Astrocyte (in vitro differentiated cells and primary cell): ENCODE measurements around the gene ATP9A. TPM values are rescaled to one million over a fixed set of nuclear protein-coding genes. Genes with fewer than 3 reads are reported as not detected.
A peak's percentile ranks its signal among the peaks of the same experiment; 100 is the strongest.
"Not testable (repeated sequence)": the region's sequence is repeated elsewhere in the genome, so short reads cannot be mapped to it uniquely, and the experiment has no call there.

Experiments used
- DNase-seq: peaks from one replicate; pipeline ENCODE4 v3.0.0-alpha.2; 2010; ENCODE audit warnings: low read depth
- FAIRE-seq: peaks from 2 replicates; lab custom pipeline; 2011; peaks lifted over from hg19 to GRCh38; lab: Jason Lieb, UNC
- H2AFZ ChIP-seq: 2 replicates; pipeline ENCODE4 v1.6.0; 2012; ENCODE audit warnings: low read depth, low read length, inconsistent platforms
- H3K27ac ChIP-seq: 2 replicates; pipeline ENCODE4 v1.5.1; 2011; ENCODE audit warnings: low read depth, low read length, inconsistent platforms
- H3K27me3 ChIP-seq: 2 replicates; pipeline ENCODE4 v1.6.0; 2011; ENCODE audit warnings: low read length, inconsistent platforms; ENCODE audit not compliant: insufficient read depth
- H3K36me3 ChIP-seq: 2 replicates; pipeline ENCODE4 v1.5.1; 2011; ENCODE audit warnings: low read length, inconsistent platforms; ENCODE audit not compliant: insufficient read depth
- H3K4me1 ChIP-seq: 2 replicates; pipeline ENCODE4 v1.5.1; 2011; ENCODE audit warnings: low read length, inconsistent platforms; ENCODE audit not compliant: insufficient read depth
- H3K4me2 ChIP-seq: 2 replicates; pipeline ENCODE4 v1.6.0; 2012; ENCODE audit warnings: low read length, inconsistent platforms
- H3K4me3 ChIP-seq: 2 replicates; pipeline ENCODE4 v1.5.1; 2011; ENCODE audit warnings: low read depth, mild to moderate bottlenecking, low read length, inconsistent platforms; ENCODE audit not compliant: insufficient read depth
- H3K79me2 ChIP-seq: 2 replicates; pipeline ENCODE4 v1.6.0; 2012; ENCODE audit warnings: mild to moderate bottlenecking, low read length, inconsistent platforms; ENCODE audit not compliant: insufficient read depth
- H3K9ac ChIP-seq: 2 replicates; pipeline ENCODE4 v1.6.0; 2012; ENCODE audit warnings: mild to moderate bottlenecking, low read length, inconsistent platforms
- H3K9me3 ChIP-seq: 2 replicates; pipeline ENCODE4 v1.5.1; 2012; ENCODE audit warnings: low read depth, mild to moderate bottlenecking, low read length, inconsistent platforms; ENCODE audit not compliant: insufficient read depth
- H4K20me1 ChIP-seq: 2 replicates; pipeline ENCODE4 v1.6.0; 2012; ENCODE audit warnings: low read length, inconsistent platforms; ENCODE audit not compliant: insufficient read depth
- H3K27ac Mint-ChIP-seq: one replicate; pipeline ENCODE4 v1.8.0; 2021; ENCODE audit warnings: mild to moderate bottlenecking, mixed read lengths; ENCODE audit not compliant: unreplicated experiment
- H3K27me3 Mint-ChIP-seq: one replicate; pipeline ENCODE4 v1.8.0; 2021; ENCODE audit warnings: low read depth, mixed read lengths; ENCODE audit not compliant: unreplicated experiment
- H3K36me3 Mint-ChIP-seq: one replicate; pipeline ENCODE4 v1.8.0; 2021; ENCODE audit warnings: low read depth, mixed read lengths; ENCODE audit not compliant: unreplicated experiment
- H3K4me1 Mint-ChIP-seq: one replicate; pipeline ENCODE4 v1.8.0; 2021; ENCODE audit warnings: low read depth, mixed read lengths; ENCODE audit not compliant: unreplicated experiment
- H3K4me3 Mint-ChIP-seq: one replicate; pipeline ENCODE4 v1.8.0; 2021; ENCODE audit warnings: mild to moderate bottlenecking, moderate library complexity, mixed read lengths; ENCODE audit not compliant: unreplicated experiment
- H3K9me3 Mint-ChIP-seq: one replicate; pipeline ENCODE4 v1.8.0; 2021; ENCODE audit warnings: mild to moderate bottlenecking, mixed read lengths; ENCODE audit not compliant: unreplicated experiment
- EZH2 ChIP-seq: IDR thresholded peaks from 2 replicates; pipeline ENCODE4 v1.6.1; 2012; ENCODE audit warnings: mild to moderate bottlenecking, low read length, inconsistent platforms; ENCODE audit not compliant: insufficient read depth
- total RNA-seq: library from RNA; stranded (reverse); gene quantifications from 2 replicates; pipeline ENCODE4 v1.2.1, GENCODE V29; 2021
- TF ChIP-seq, protein P1 (sequence below): IDR thresholded peaks from 2 replicates; pipeline ENCODE4 v1.5.1; 2011; ENCODE audit warnings: low read depth, mild to moderate bottlenecking, inconsistent platforms, low read length, moderate library complexity; ENCODE audit not compliant: insufficient read depth

Gene ATP9A
- total RNA-seq, 1 donor from 2014 or later: 12.9 TPM

DNA sequence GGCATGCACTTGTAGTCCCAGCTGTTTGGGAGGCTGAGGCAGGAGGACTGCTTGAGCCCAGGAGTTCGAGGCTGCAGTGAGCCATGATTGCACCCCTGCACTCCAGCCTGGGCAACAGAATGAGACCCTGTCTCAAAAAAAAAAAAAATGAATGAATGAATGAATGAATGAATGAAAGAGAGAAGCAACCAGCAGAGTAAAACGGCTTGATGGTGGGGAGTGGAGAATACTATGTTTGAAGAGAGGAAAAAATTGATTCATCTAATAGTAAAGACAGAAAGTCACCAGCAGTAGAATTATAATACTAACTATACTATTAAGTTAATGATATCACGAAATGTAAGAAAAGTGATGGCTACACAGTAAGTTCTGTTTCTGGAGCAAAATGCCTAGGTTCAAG is 80.6 kb downstream of the ATP9A start:
- Histone ChIP-seq H3K9me3 (no peaks in the 10 kb centered on the region), H3K9ac (no peak overlapping the region), H3K4me2 (no peak overlapping the region), H3K79me2 (no peaks in the 10 kb centered on the region), H3K27ac (peak overlapping the region; percentile 0), H3K4me1 (peaks cover 5% of the 10 kb centered on the region), H2AFZ (no peak overlapping the region), H3K4me3 (no peak overlapping the region), H3K36me3 (no peaks in the 10 kb centered on the region), H3K27me3 (no peaks in the 10 kb centered on the region), H4K20me1 (no peaks in the 10 kb centered on the region)
- Mint-ChIP-seq H3K27me3 (no peaks in the 10 kb centered on the region), H3K9me3 (no peaks in the 10 kb centered on the region), H3K27ac (no peak overlapping the region), H3K4me1 (peaks cover 6% of the 10 kb centered on the region), H3K36me3 (peaks cover 2% of the 10 kb centered on the region), H3K4me3 (peak overlapping the region; percentile 21)
- no peak for TF ChIP-seq EZH2
- TF ChIP-seq, protein P1, sequence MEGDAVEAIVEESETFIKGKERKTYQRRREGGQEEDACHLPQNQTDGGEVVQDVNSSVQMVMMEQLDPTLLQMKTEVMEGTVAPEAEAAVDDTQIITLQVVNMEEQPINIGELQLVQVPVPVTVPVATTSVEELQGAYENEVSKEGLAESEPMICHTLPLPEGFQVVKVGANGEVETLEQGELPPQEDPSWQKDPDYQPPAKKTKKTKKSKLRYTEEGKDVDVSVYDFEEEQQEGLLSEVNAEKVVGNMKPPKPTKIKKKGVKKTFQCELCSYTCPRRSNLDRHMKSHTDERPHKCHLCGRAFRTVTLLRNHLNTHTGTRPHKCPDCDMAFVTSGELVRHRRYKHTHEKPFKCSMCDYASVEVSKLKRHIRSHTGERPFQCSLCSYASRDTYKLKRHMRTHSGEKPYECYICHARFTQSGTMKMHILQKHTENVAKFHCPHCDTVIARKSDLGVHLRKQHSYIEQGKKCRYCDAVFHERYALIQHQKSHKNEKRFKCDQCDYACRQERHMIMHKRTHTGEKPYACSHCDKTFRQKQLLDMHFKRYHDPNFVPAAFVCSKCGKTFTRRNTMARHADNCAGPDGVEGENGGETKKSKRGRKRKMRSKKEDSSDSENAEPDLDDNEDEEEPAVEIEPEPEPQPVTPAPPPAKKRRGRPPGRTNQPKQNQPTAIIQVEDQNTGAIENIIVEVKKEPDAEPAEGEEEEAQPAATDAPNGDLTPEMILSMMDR: no peak
- no peak for FAIRE-seq
- DNase-seq: no peak

DNA sequence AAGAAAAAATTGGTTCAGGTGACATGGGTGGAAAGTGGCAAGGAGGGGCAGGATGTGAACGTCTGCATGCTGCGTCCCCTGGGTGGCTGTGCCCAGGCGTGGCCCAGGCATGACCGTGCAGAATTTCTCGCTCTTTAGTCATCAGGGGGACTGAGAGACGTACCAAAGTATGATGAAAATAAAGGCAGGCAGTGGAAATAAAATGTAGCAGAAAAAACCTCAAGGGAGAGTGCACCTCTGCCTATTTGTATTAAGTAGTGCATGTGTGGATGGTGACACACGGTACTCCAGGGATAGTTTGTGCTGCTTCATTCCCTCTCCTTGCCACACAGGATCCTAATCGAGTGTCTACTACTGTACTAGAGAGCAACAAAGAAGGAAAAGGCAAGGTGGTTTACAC is 81.1 kb downstream of the ATP9A start:
- Mint-ChIP-seq H3K27me3 (no peaks in the 10 kb centered on the region), H3K9me3 (no peaks in the 10 kb centered on the region), H3K27ac (peak overlapping the region; percentile 89), H3K36me3 (peaks cover 2% of the 10 kb centered on the region), H3K4me1 (peaks cover 8% of the 10 kb centered on the region), H3K4me3 (no peak overlapping the region)
- Histone ChIP-seq H2AFZ (peak overlapping the region; percentile 1), H3K9me3 (no peaks in the 10 kb centered on the region), H3K9ac (no peak overlapping the region), H3K27me3 (no peaks in the 10 kb centered on the region), H3K27ac (peak overlapping the region; percentile 0), H3K36me3 (no peaks in the 10 kb centered on the region), H3K4me2 (peak overlapping the region; percentile 10), H3K4me3 (no peak overlapping the region), H3K79me2 (no peaks in the 10 kb centered on the region), H4K20me1 (no peaks in the 10 kb centered on the region), H3K4me1 (peaks cover 5% of the 10 kb centered on the region)
- TF ChIP-seq EZH2: no peak
- DNase-seq (peak; percentile 69), FAIRE-seq (no peak)

DNA sequence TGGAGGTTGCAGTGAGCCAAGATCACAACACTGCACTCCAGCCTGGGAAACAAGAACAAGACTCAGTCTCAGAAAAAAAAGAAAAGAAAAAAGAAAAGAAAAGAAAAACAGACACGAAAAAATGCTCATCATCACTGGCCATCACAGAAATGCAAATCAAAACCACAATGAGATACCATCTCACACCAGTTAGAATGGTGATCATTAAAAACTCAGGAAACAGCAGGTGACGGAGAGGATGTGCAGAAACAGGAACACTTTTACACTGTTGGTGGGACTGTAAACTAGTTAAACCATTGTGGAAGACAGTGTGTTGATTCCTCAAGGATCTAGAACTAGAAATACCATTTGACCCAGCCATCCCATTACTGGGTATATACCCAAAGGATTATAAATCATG is 82.7 kb downstream of the ATP9A start:
- not testable (repeated sequence) for H3K9me3 Mint-ChIP-seq, H3K4me3 Mint-ChIP-seq, H3K27me3 ChIP-seq, H3K9ac ChIP-seq, H3K36me3 ChIP-seq, H3K4me2 ChIP-seq, H2AFZ ChIP-seq, H3K9me3 ChIP-seq, H3K4me1 Mint-ChIP-seq, H3K27me3 Mint-ChIP-seq, H3K27ac Mint-ChIP-seq, H4K20me1 ChIP-seq, H3K4me3 ChIP-seq, H3K4me1 ChIP-seq, H3K27ac ChIP-seq, FAIRE-seq, DNase-seq, H3K79me2 ChIP-seq, H3K36me3 Mint-ChIP-seq
